Spleen (tissue), 11 donors: ENCODE results near the gene CDH19. TPM values are rescaled to one million over a fixed set of nuclear protein-coding genes. Genes with fewer than 3 reads are reported as not detected.
"Not testable (repeated sequence)": the region's sequence is repeated elsewhere in the genome, so short reads cannot be mapped to it uniquely, and the experiment has no call there.

Experiments
- DNase-seq: peaks from one replicate; pipeline ENCODE4 v3.0.0-alpha.2; 2020
- H3K27ac ChIP-seq, 8 donors: fragments of 200-600 bp; sonication (generic) in 7 of 8; 1 replicate in 4 of 8; 2 replicates in 4 of 8; pipeline versions ENCODE4 v1.5.0 to v1.8.0; 2016 to 2021; ENCODE audit warnings: inconsistent platforms in 4 of 8, mild to moderate bottlenecking in 4 of 8, moderate library complexity in 1 of 8
- H3K27me3 ChIP-seq, 7 donors: fragments of 200-600 bp; sonication (generic) in 6 of 7; replicated peaks in 1 of 7; 1 replicate in 4 of 7; 2 replicates in 3 of 7; pipeline versions ENCODE4 v1.5.0 to v1.8.0; 2016 to 2021; ENCODE audit warnings: inconsistent platforms in 3 of 7, mild to moderate bottlenecking in 1 of 7
- H3K36me3 ChIP-seq, 6 donors: fragments of 200-600 bp; sonication (generic) in 5 of 6; 1 replicate in 4 of 6; 2 replicates in 2 of 6; pipeline versions ENCODE4 v1.5.0 to v1.8.0; 2016 to 2021; ENCODE audit warnings: inconsistent platforms in 2 of 6
- H3K4me1 ChIP-seq, 6 donors: fragments of 200-600 bp; sonication (generic) in 5 of 6; 1 replicate in 3 of 6; 2 replicates in 3 of 6; pipeline versions ENCODE4 v1.5.0 to v1.8.0; 2016 to 2021; ENCODE audit warnings: inconsistent platforms in 3 of 6
- H3K4me3 ChIP-seq, 8 donors: fragments of 200-600 bp; sonication (generic) in 7 of 8; 1 replicate in 4 of 8; 2 replicates in 4 of 8; pipeline versions ENCODE4 v1.5.0 to v1.8.0; 2016 to 2021; ENCODE audit warnings: inconsistent platforms in 4 of 8, mild to moderate bottlenecking in 4 of 8, moderate library complexity in 2 of 8
- H3K9me3 ChIP-seq, 8 donors: fragments of 200-600 bp; sonication (generic) in 7 of 8; 1 replicate in 4 of 8; 2 replicates in 4 of 8; pipeline versions ENCODE4 v1.5.0 to v1.8.0; 2016 to 2021; ENCODE audit warnings: inconsistent platforms in 4 of 8
- CTCF ChIP-seq, 11 experiments: fragments of 200-600 bp in 7 of 11; fragments of 450-650 bp in 4 of 11; sonication (generic) in 4 of 11; IDR thresholded peaks in 8 of 11; conservative IDR thresholded peaks in 3 of 11; 1 replicate in 7 of 11; 2 replicates in 4 of 11; pipeline versions ENCODE4 v1.4.0 to v1.8.0; 2016 to 2021; ENCODE audit warnings: antibody characterized with exemption in 11 of 11, inconsistent platforms in 4 of 11, mild to moderate bottlenecking in 1 of 11
- POLR2A ChIP-seq, 3 donors: fragments of 450-650 bp; IDR thresholded peaks; one replicate each; pipeline ENCODE4 v1.5.1; 2017; ENCODE audit warnings: antibody characterized with exemption in 3 of 3, mild to moderate bottlenecking in 1 of 3
- POLR2AphosphoS5 ChIP-seq, 3 donors: sonication (generic); formaldehyde crosslinking; IDR thresholded peaks; one replicate each; pipeline ENCODE4 v1.5.1; 2017; ENCODE audit warnings: antibody characterized with exemption in 3 of 3
- WGBS, 5 donors: extraction: QIAGEN DNeasy Blood & Tissue Kit in 3 of 5; methylation state at CpG; one replicate each; pipeline versions ENCODE4 v1.1.5 to v1.1.7; 2013 to 2018; 5-methylcytosine and 5-hydroxymethylcytosine counted together
- intact Hi-C: fragments of 100-400 bp; cut with DNase I; formaldehyde crosslinking; loops from one replicate; pipeline ENCODE4 v1.15.0; 2023; ENCODE audit warnings: low total_unique reads
- polyA plus RNA-seq, 3 donors: library from polyadenylated mRNA; stranded (reverse); fragments of 200-250 nt; gene quantifications; one replicate each; pipeline ENCODE4 v1.2.1, GENCODE V29; 2013
- total RNA-seq, 7 donors: library from RNA; depleted of rRNA in 3 of 7; stranded (reverse); fragments of >200 nt in 3 of 7; fragmentation: NEBNext Ultra II Directional in 4 of 7; extraction: Animal tissue kit (Norgen Biotek cat#: 25700) in 4 of 7; gene quantifications; one replicate each; pipeline versions ENCODE4 v1.1.0 to v1.2.1, GENCODE V29; 2016 to 2021
- donor health status: healthy with polysubstance abuse.
- donor health status: DM: no; HTN: no; CAD: no; lungs with moderate emphysema.
- donor health status: DM: no; HTN: no; CAD: no.
- donor health status: Bipolar disorder and iron deficiency.
- donor health status: healthy.
- donor health status: DM: no; HTN: no; CAD: no.
- donor health status: DM: yes; HTN: yes; CAD: no.

The CDH19 gene
- total and polyA plus RNA-seq, 10 donors = 0.47 to 6.4 (median 2.4) TPM

DNA sequence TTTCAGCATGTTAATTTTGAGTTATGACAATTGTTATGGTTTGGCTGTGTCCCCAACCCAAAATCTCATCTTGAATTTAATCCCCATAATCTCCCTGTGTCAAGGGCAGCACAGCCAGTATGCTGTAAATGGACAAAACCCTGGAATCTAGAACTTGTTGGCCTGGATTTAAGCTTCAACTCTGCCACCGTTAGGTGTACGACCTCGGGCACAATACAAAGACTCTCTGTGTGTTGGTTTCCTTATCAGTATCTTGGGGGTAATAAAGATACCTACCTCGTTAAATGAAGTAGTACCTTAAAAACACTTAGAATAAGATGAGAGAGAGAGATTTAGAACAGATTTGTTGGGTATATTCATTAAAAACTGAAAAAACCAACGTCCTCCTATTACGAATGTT lies 106.5 kb downstream of the CDH19 start:
- H3K4me1 ChIP-seq = no peaks in the 10 kb centered on the region
- WGBS, 5 donors = 70 to 86% (median 77%) methylated on average over 6 of the region's 6 CpGs
- H3K27ac ChIP-seq = no peak overlapping the region
- H3K9me3 ChIP-seq = no peaks in the 10 kb centered on the region
- no peaks in the 10 kb centered on the region for H3K27me3 ChIP-seq
- intact Hi-C loops = no loop called here
- TF ChIP-seq POLR2AphosphoS5 (IDR thresholded peaks at IDR 0.05) (no peak), POLR2A (IDR thresholded peaks at IDR 0.05) (no peak), CTCF (IDR thresholded peaks at IDR 0.05 in 8 of 11, conservative IDR thresholded peaks at IDR 0.05 in 3 of 11) (no peak)
- DNase-seq = no peak
- H3K36me3 ChIP-seq = no peaks in the 10 kb centered on the region
- H3K4me3 ChIP-seq = no peak overlapping the region

DNA sequence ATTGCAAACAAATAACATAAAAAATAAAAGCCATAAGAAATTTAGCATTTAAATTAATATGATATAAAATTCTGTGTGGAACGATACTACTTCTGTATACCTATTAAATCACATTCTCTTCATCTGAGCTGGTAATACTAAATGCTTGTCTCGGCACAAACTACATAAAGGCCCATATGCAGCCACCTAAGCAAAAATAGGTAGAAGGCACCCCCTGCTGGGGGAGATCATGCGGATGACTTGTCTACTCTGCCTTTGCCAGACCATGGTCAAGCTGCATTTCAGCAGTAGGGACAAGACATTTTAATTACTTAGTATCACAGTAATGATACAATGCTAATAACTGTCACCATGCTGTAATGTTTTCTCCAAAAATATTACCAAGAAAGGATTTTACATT lies 108.0 kb downstream of the CDH19 start:
- no peaks in the 10 kb centered on the region for H3K4me1 ChIP-seq
- H3K27ac ChIP-seq = no peak overlapping the region
- intact Hi-C loops = no loop called here
- H3K4me3 ChIP-seq = no peak overlapping the region
- no peaks in the 10 kb centered on the region for H3K27me3 ChIP-seq
- H3K9me3 ChIP-seq = no peaks in the 10 kb centered on the region
- DNase-seq = no peak
- WGBS, 5 donors = 41 to 65% (median 47%) methylated on average over 3 of the region's 3 CpGs
- no peaks in the 10 kb centered on the region for H3K36me3 ChIP-seq
- peak in 1 of 11 experiments; percentile 11 for TF ChIP-seq CTCF (IDR thresholded peaks at IDR 0.05 in 8 of 11, conservative IDR thresholded peaks at IDR 0.05 in 3 of 11)
- no peak for TF ChIP-seq POLR2A (IDR thresholded peaks at IDR 0.05)

DNA sequence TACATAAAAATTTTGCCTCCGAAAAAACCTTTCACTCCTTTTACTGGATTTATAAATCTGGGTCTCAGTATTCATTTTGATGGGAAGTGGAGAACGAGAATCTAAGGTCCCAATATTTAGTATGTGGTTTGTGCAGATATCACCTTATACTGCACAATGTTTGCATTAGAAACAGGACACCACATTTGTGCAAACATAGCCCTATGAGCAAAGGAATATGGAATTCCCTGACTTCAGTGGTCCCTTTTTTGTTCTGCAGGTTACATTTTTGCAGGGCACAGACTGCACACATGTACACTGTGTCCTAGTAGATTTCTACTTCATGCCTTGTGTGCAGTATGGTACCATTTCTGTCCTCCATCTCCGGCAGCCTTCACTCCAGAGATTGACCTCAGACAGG lies 130.0 kb downstream of the CDH19 start:
- TF ChIP-seq CTCF (IDR thresholded peaks at IDR 0.05 in 8 of 11, conservative IDR thresholded peaks at IDR 0.05 in 3 of 11) (no peak), POLR2A (IDR thresholded peaks at IDR 0.05) (no peak), POLR2AphosphoS5 (IDR thresholded peaks at IDR 0.05) (no peak)
- Histone ChIP-seq H3K27ac (no peak overlapping the region), H3K4me3 (no peak overlapping the region), H3K9me3 (peaks cover 0 to 10% (median 0%) of the 10 kb centered on the region in 8 donors), H3K36me3 (no peaks in the 10 kb centered on the region), H3K4me1 (no peaks in the 10 kb centered on the region), H3K27me3 (no peaks in the 10 kb centered on the region)
- 69 to 86% (median 79%) methylated on average over 3 of the region's 3 CpGs for WGBS, 5 donors
- intact Hi-C loops = no loop called here
- no peak for DNase-seq

DNA sequence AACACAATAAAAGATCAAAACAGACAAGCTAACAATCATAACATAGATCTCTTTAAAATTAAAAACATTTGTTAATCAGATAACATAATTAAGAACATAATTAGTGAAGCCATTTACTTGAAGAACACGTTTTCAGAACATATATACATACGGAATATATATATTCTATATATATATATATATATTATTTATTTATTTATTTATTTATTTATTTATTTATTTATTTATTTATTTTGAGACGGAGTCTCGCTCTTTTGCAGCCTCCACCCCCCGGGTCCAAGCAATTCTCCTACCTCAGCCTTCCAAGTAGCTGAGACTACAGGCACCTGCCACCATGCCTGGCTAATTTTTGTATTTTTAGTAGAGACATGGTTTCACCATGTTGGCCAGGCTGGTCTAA lies 137.7 kb downstream of the CDH19 start:
- intact Hi-C loops, DNase-seq: not testable (repeated sequence)

DNA sequence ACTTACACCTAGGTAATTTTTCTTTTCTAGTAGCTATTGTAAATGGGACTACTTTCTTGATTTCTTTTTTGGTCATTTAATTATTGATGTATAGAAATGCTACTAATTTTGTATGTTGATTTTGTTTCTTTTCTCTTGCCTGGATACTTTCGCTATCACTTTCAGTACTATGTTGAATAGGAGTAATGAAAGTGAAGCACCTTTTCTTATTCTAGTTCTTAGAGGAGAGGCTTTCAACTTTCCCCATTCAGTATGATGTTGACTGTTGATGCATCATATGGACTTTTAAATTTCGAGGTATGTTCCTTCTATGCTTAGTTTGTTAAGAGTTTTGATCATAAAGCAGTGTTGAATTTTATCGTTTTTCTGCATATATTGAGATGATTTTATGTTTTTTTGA lies 142.5 kb downstream of the CDH19 start:
- Histone ChIP-seq H3K27me3 (no peaks in the 10 kb centered on the region), H3K4me3 (no peak overlapping the region), H3K36me3 (no peaks in the 10 kb centered on the region), H3K4me1 (no peaks in the 10 kb centered on the region), H3K27ac (no peak overlapping the region), H3K9me3 (peaks cover 0 to 7% (median 0%) of the 10 kb centered on the region in 8 donors)
- no peak for DNase-seq
- intact Hi-C loops = no loop called here
- WGBS, 5 donors = 66 to 80% (median 71%) methylated on average over 3 of the region's 3 CpGs
- TF ChIP-seq POLR2A (IDR thresholded peaks at IDR 0.05) = no peak
- no peak for TF ChIP-seq POLR2AphosphoS5 (IDR thresholded peaks at IDR 0.05)
- TF ChIP-seq CTCF (IDR thresholded peaks at IDR 0.05 in 8 of 11, conservative IDR thresholded peaks at IDR 0.05 in 3 of 11) = no peak

More for the DNA sequence above, 137.7 kb downstream of the CDH19 start:
- 83 to 96% (median 87%) methylated on average over 5 of the region's 5 CpGs for WGBS, 5 donors
- not testable (repeated sequence) for H3K27me3 ChIP-seq, H3K36me3 ChIP-seq, H3K27ac ChIP-seq, H3K4me3 ChIP-seq, H3K9me3 ChIP-seq, H3K4me1 ChIP-seq
